GM19099 (cell line): Measurements from ENCODE around the gene SLC2A6.

Source experiments
- POLR2A ChIP-seq: IDR thresholded peaks from 3 replicates; pipeline ENCODE4 v1.6.1; 2011; ENCODE audit warnings: low read depth; ENCODE audit not compliant: insufficient read length; ENCODE audit errors: extremely low read depth

Gene SLC2A6

GRCh38 chr9:133429641-133430161 is 49.2 kb downstream of the SLC2A6 start:
- TF ChIP-seq POLR2A: no peak

GRCh38 chr9:133429214-133429613 is 49.7 kb downstream of the SLC2A6 start:
- no peak for TF ChIP-seq POLR2A

- TF ChIP-seq POLR2A: no peak
Measured at GRCh38 chr9:133428617-133429101, 50.2 kb downstream of the SLC2A6 start.

GRCh38 chr9:133427658-133428348 is 51.1 kb downstream of the SLC2A6 start:
- no peak for TF ChIP-seq POLR2A

- TF ChIP-seq POLR2A: no peak
Measured at GRCh38 chr9:133426011-133426410, 52.9 kb downstream of the SLC2A6 start.

GRCh38 chr9:133425049-133425632 is 53.8 kb downstream of the SLC2A6 start:
- no peak for TF ChIP-seq POLR2A

- no peak for TF ChIP-seq POLR2A
Measured at GRCh38 chr9:133424187-133424586, 54.7 kb downstream of the SLC2A6 start.

GRCh38 chr9:133423216-133423615 is 55.7 kb downstream of the SLC2A6 start:
- TF ChIP-seq POLR2A: no peak

- TF ChIP-seq POLR2A: peak; percentile 25
Measured at GRCh38 chr9:133421615-133422542, 57.0 kb downstream of the SLC2A6 start, which contains the start of gene ADAMTS13. Gene ADAMTS13, plus strand, starts transcription at chr9:133422367. Its CDS starts 77 bp downstream, at chr9:133422444.
